ENCODE results near the gene ANO2.
A peak's percentile ranks its signal among the peaks of the same experiment; 100 is the strongest.

The ANO2 gene

GRCh38 chr12:5778821-5779220, 166.2 kb downstream of the ANO2 start:
- DNase-seq (ENCODE audit: low spot score) = no peak

- no peak for DNase-seq (ENCODE audit: low spot score)
Observed at GRCh38 chr12:5777451-5777850, 167.6 kb downstream of the ANO2 start.

- no peak for DNase-seq (ENCODE audit: low spot score)
Observed at GRCh38 chr12:5776091-5776490, 169.0 kb downstream of the ANO2 start.

GRCh38 chr12:5773550-5773949, 171.5 kb downstream of the ANO2 start:
- no peak for DNase-seq (ENCODE audit: low spot score)

GRCh38 chr12:5771756-5772155, 173.3 kb downstream of the ANO2 start:
- no peak for DNase-seq (ENCODE audit: low spot score)

- no peak for DNase-seq (ENCODE audit: low spot score)
Observed at GRCh38 chr12:5770727-5771126, 174.3 kb downstream of the ANO2 start.

- no peak for DNase-seq (ENCODE audit: low spot score)
Observed at GRCh38 chr12:5768581-5769196, 176.4 kb downstream of the ANO2 start.

- DNase-seq (ENCODE audit: low spot score) = no peak
Observed at GRCh38 chr12:5768171-5768570, 176.9 kb downstream of the ANO2 start.

- no peak for DNase-seq (ENCODE audit: low spot score)
Observed at GRCh38 chr12:5758347-5758746, 186.7 kb downstream of the ANO2 start.

- no peak for DNase-seq (ENCODE audit: low spot score)
Observed at GRCh38 chr12:5756338-5756842, 188.7 kb downstream of the ANO2 start.

GRCh38 chr12:5748027-5748426, 197.0 kb downstream of the ANO2 start:
- DNase-seq (ENCODE audit: low spot score) = no peak

- no peak for DNase-seq (ENCODE audit: low spot score)
Observed at GRCh38 chr12:5746917-5747316, 198.1 kb downstream of the ANO2 start.

GRCh38 chr12:5746036-5746908, 198.8 kb downstream of the ANO2 start:
- no peak for DNase-seq (ENCODE audit: low spot score)

GRCh38 chr12:5745251-5745888, 199.7 kb downstream of the ANO2 start:
- DNase-seq (ENCODE audit: low spot score) = peak; percentile 30

GRCh38 chr12:5742258-5742657, 202.8 kb downstream of the ANO2 start:
- no peak for DNase-seq (ENCODE audit: low spot score)

GRCh38 chr12:5739917-5740316, 205.1 kb downstream of the ANO2 start:
- DNase-seq (ENCODE audit: low spot score) = no peak

GRCh38 chr12:5737778-5738177, 207.3 kb downstream of the ANO2 start:
- no peak for DNase-seq (ENCODE audit: low spot score)

GRCh38 chr12:5736527-5736926, 208.5 kb downstream of the ANO2 start:
- DNase-seq (ENCODE audit: low spot score) = no peak

GRCh38 chr12:5736016-5736415, 209.0 kb downstream of the ANO2 start:
- DNase-seq (ENCODE audit: low spot score) = no peak

- no peak for DNase-seq (ENCODE audit: low spot score)
Observed at GRCh38 chr12:5733916-5734315, 211.1 kb downstream of the ANO2 start.

GRCh38 chr12:5733136-5733755, 211.8 kb downstream of the ANO2 start:
- no peak for DNase-seq (ENCODE audit: low spot score)

- no peak for DNase-seq (ENCODE audit: low spot score)
Observed at GRCh38 chr12:5730962-5731361, 214.1 kb downstream of the ANO2 start.

Measured in cerebellar cortex (tissue), 1 donor.